HL-60 (cell line): Measurements from ENCODE around the gene ALDH4A1.

Experiments
- POLR2AphosphoS5 ChIP-seq: IDR thresholded peaks from 2 replicates; pipeline ENCODE4 v1.6.1; 2012; ENCODE audit warnings: low read depth
- SPI1 ChIP-seq: IDR thresholded peaks from 2 replicates; pipeline ENCODE4 v1.6.1; 2012; ENCODE audit warnings: low read depth, mild to moderate bottlenecking, borderline replicate concordance
- TF ChIP-seq, protein P1 (sequence below): IDR thresholded peaks from one replicate; pipeline ENCODE4 v1.5.1; 2011; ENCODE audit warnings: low read length, control low read depth, inconsistent platforms; ENCODE audit not compliant: insufficient read depth
- TF ChIP-seq, protein P2 (sequence below): IDR thresholded peaks from 2 replicates; pipeline ENCODE4 v1.6.1; 2012; ENCODE audit warnings: low read depth; ENCODE audit not compliant: insufficient replicate concordance

DNA sequence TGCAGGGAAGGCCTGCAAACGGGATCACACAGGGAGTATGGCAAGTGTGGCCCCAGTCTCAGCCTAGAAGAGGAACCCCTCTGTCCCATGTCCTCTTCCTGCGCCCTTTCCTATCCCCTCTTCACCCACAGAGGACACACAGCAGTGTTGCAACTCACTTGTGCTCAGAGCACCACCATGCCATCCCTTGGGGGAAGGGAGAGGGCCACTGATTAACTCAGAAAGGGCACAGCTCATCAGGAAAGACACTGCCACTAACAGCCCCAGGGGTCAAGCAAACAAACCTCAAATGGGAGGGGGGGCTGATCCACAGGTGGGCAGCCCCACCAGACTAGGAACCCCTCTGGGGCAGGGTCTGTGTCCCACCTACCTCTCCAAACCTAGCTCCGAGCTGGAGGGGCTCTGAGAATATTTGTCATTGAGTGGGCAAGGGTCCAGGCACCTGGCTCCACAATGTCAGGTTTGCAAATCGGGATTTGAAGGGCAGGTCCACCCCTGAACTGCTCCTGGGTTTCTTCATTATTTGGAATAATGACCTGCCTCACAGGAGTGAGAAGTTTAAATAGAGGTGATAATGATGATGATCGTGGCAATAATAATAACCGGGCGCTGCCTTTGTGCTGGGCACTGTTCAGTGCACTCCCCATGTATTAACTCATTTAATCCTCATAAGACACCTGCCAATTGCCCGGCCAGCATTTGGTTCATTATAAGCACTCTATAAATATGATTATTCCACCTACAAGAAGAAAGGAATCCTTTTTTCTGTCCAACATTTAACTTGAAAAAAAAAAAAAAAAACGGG lies 1.0 kb downstream of the ALDH4A1 start:
- TF ChIP-seq, protein P1, sequence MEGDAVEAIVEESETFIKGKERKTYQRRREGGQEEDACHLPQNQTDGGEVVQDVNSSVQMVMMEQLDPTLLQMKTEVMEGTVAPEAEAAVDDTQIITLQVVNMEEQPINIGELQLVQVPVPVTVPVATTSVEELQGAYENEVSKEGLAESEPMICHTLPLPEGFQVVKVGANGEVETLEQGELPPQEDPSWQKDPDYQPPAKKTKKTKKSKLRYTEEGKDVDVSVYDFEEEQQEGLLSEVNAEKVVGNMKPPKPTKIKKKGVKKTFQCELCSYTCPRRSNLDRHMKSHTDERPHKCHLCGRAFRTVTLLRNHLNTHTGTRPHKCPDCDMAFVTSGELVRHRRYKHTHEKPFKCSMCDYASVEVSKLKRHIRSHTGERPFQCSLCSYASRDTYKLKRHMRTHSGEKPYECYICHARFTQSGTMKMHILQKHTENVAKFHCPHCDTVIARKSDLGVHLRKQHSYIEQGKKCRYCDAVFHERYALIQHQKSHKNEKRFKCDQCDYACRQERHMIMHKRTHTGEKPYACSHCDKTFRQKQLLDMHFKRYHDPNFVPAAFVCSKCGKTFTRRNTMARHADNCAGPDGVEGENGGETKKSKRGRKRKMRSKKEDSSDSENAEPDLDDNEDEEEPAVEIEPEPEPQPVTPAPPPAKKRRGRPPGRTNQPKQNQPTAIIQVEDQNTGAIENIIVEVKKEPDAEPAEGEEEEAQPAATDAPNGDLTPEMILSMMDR = no peak
- no peak for TF ChIP-seq POLR2AphosphoS5
- TF ChIP-seq, protein P2, sequence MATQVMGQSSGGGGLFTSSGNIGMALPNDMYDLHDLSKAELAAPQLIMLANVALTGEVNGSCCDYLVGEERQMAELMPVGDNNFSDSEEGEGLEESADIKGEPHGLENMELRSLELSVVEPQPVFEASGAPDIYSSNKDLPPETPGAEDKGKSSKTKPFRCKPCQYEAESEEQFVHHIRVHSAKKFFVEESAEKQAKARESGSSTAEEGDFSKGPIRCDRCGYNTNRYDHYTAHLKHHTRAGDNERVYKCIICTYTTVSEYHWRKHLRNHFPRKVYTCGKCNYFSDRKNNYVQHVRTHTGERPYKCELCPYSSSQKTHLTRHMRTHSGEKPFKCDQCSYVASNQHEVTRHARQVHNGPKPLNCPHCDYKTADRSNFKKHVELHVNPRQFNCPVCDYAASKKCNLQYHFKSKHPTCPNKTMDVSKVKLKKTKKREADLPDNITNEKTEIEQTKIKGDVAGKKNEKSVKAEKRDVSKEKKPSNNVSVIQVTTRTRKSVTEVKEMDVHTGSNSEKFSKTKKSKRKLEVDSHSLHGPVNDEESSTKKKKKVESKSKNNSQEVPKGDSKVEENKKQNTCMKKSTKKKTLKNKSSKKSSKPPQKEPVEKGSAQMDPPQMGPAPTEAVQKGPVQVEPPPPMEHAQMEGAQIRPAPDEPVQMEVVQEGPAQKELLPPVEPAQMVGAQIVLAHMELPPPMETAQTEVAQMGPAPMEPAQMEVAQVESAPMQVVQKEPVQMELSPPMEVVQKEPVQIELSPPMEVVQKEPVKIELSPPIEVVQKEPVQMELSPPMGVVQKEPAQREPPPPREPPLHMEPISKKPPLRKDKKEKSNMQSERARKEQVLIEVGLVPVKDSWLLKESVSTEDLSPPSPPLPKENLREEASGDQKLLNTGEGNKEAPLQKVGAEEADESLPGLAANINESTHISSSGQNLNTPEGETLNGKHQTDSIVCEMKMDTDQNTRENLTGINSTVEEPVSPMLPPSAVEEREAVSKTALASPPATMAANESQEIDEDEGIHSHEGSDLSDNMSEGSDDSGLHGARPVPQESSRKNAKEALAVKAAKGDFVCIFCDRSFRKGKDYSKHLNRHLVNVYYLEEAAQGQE = no peak
- TF ChIP-seq SPI1 = peak; percentile 25; the same call in 1 of the 2 replicates
